Heart right ventricle (tissue), 16 donors: ENCODE measurements around the gene PCSK6. TPM values are rescaled to one million over a fixed set of nuclear protein-coding genes. Genes with fewer than 3 reads are reported as not detected.
A peak's percentile ranks its signal among the peaks of the same experiment; 100 is the strongest.

ENCODE experiments used
- ATAC-seq, 8 donors: fragments of 200-7000 bp; cut with Tn5 transposase; one replicate each; pipeline ENCODE4 v1.9.1; 2020; ENCODE audit warnings: mild to moderate bottlenecking in 8 of 8, moderate library complexity in 8 of 8, moderate number of reproducible peaks in 1 of 8
- DNase-seq, 2 donors: peaks; one replicate each; pipeline ENCODE4 v3.0.0-alpha.2; 2020
- H3K27ac ChIP-seq, 10 donors: fragments of 200-600 bp; sonication (generic) in 2 of 10; one replicate each; pipeline versions ENCODE4 v1.5.0 to v1.8.0; 2020 to 2022; ENCODE audit warnings: mild to moderate bottlenecking in 3 of 10
- H3K27me3 ChIP-seq, 7 donors: fragments of 200-600 bp; one replicate each; pipeline ENCODE4 v1.8.0; 2021 to 2022; ENCODE audit warnings: mild to moderate bottlenecking in 2 of 7
- H3K36me3 ChIP-seq, 9 donors: fragments of 200-600 bp; sonication (generic) in 1 of 9; one replicate each; pipeline versions ENCODE4 v1.5.0 to v1.8.0; 2020 to 2022; ENCODE audit warnings: mild to moderate bottlenecking in 2 of 9
- H3K4me1 ChIP-seq, 9 donors: fragments of 200-600 bp; sonication (generic) in 1 of 9; one replicate each; pipeline versions ENCODE4 v1.5.0 to v1.8.0; 2020 to 2022; ENCODE audit warnings: mild to moderate bottlenecking in 4 of 9
- H3K4me3 ChIP-seq, 10 donors: fragments of 200-600 bp; sonication (generic) in 2 of 10; one replicate each; pipeline versions ENCODE4 v1.5.0 to v1.8.0; 2020 to 2022; ENCODE audit warnings: mild to moderate bottlenecking in 7 of 10, moderate library complexity in 2 of 10
- H3K9me3 ChIP-seq, 11 donors: fragments of 200-600 bp in 10 of 11; sonication (generic) in 2 of 11; one replicate each; pipeline versions ENCODE4 v1.5.0 to v1.8.0; 2013 to 2022; ENCODE audit warnings: mild to moderate bottlenecking in 2 of 11, control low read depth in 1 of 11, moderate library complexity in 1 of 11
- CTCF ChIP-seq, 9 donors: fragments of 200-600 bp; sonication (generic) in 2 of 9; IDR thresholded peaks; one replicate each; pipeline versions ENCODE4 v1.5.0 to v1.8.0; 2021 to 2022; ENCODE audit warnings: antibody characterized with exemption in 9 of 9, mild to moderate bottlenecking in 5 of 9, moderate library complexity in 1 of 9
- WGBS, 2 donors: extraction: QIAGEN DNeasy Blood & Tissue Kit; methylation state at CpG; one replicate each; pipeline ENCODE4 v1.1.7; 2013; ENCODE audit warnings: inconsistent platforms in 1 of 2; 5-methylcytosine and 5-hydroxymethylcytosine counted together
- intact Hi-C, 10 donors: fragments of 100-400 bp; cut with DNase I; formaldehyde crosslinking; loops; one replicate each; pipeline versions ENCODE4 v1.11.1 to v1.14.2; 2022
- polyA plus RNA-seq, 2 donors: library from polyadenylated mRNA; stranded (reverse); fragments of 200-250 nt; gene quantifications; one replicate each; pipeline ENCODE4 v1.2.3, GENCODE V29; 2013
- total RNA-seq, 10 donors: library from RNA; stranded (reverse); fragmentation: NEBNext Ultra II Directional in 3 of 10; extraction: Animal tissue kit (Norgen Biotek cat#: 25700) in 3 of 10; gene quantifications; one replicate each; pipeline versions ENCODE4 v1.2.1 to v1.2.4, GENCODE V29; 2021 to 2023
- donor health status: Arrhythmogenic right ventricular cardiomyopathy.
- donor health status: ischemic (EF 13 %, LVEDD 7.1; RV severe dilation, severe dysfunction).
- donor health status: healthy with polysubstance abuse.
- donor health status: DM: no; HTN: yes; CAD: no.
- donor health status: DM: no; HTN: no; CAD: no.
- donor health status: ischemic (EF 25% LVEDD 6.9; RV normal size, moderate dysfunction).
- donor health status: ischemic (EF 25% LVEDD 5.7; RV mildly dilated, moderate dysfunction).
- donor health status: healthy.
- donor health status: DM: yes; HTN: yes; CAD: no.
- donor health status: Ischemic cardiomyopathy.
- donor health status: ischemic (EF 35%, LVEDD 5.7; RV mildly dilated, moderate dysfunction).
- donor health status: nonischemic (EF 11% LVEDD 7.7; RV severe dilation, severe dysfunction).
- donor health status: DM: yes; HTN: yes; CAD: no.
- donor health status: PGD.
- donor health status: ischemic (EF 29% LVEDD 5.4; RV normal size, mild dysfunction).
- donor health status: nonischemic (EF 23%, LVEDD 6.1; RV moderate dilation, normal function).

Gene PCSK6
- total and polyA plus RNA-seq, 12 donors: 4.6 to 34.0 (median 21.7) TPM

- ATAC-seq (no peak), DNase-seq (no peak)
- intact Hi-C loops: loop anchor here in 8 of 10 donors (5.0 to 10.0 kb wide), 6 partner anchors 189 to 339 kb away; no protein-coding TSS in a partner anchor
- WGBS, 2 donors: 70 to 71% methylated on average over 4 of the region's 4 CpGs
- Histone ChIP-seq H3K27ac (no peak overlapping the region), H3K4me3 (no peak overlapping the region), H3K4me1 (peaks cover 0 to 6% (median 0%) of the 10 kb centered on the region in 9 donors), H3K36me3 (peaks cover 0 to 10% (median 0%) of the 10 kb centered on the region in 9 donors), H3K9me3 (no peaks in the 10 kb centered on the region), H3K27me3 (no peaks in the 10 kb centered on the region)
- no peak for TF ChIP-seq CTCF (IDR thresholded peaks at IDR 0.05)
Measured at GRCh38 chr15:101303408-101303807, 186.1 kb downstream of the PCSK6 start.

GRCh38 chr15:101296418-101297405 lies 192.8 kb downstream of the PCSK6 start:
- H3K36me3 ChIP-seq: peaks cover 0 to 11% (median 0%) of the 10 kb centered on the region in 9 donors
- ATAC-seq: no peak
- peaks cover 0 to 41% (median 33%) of the 10 kb centered on the region in 9 donors for H3K4me1 ChIP-seq
- no peaks in the 10 kb centered on the region for H3K9me3 ChIP-seq
- no peak overlapping the region for H3K27ac ChIP-seq
- TF ChIP-seq CTCF (IDR thresholded peaks at IDR 0.05): no peak
- no peaks in the 10 kb centered on the region for H3K27me3 ChIP-seq
- WGBS, 2 donors: 90 to 92% methylated on average over 9 of the region's 9 CpGs
- intact Hi-C loops: loop anchor here in 6 of 10 donors (5.0 to 10.0 kb wide), 5 partner anchors 68 to 356 kb away; partner anchors contain the start of gene TM2D3 (in 2 of the 6)
- no peak for DNase-seq
- H3K4me3 ChIP-seq: peak overlapping the region in 2 of 10 donors; percentile 84 to 95

GRCh38 chr15:101295607-101296161 lies 193.8 kb downstream of the PCSK6 start:
- Histone ChIP-seq H3K4me1 (peaks cover 0 to 43% (median 34%) of the 10 kb centered on the region in 9 donors), H3K9me3 (no peaks in the 10 kb centered on the region), H3K27me3 (no peaks in the 10 kb centered on the region), H3K36me3 (peaks cover 0 to 21% (median 4%) of the 10 kb centered on the region in 9 donors), H3K4me3 (peak overlapping the region; percentile 58 to 99 (median 91)), H3K27ac (peak overlapping the region; percentile 90 to 99 (median 96))
- DNase-seq (no peak), ATAC-seq (peak in 2 of 8 donors; percentile 60 to 75)
- WGBS, 2 donors: 0 to 1% methylated on average over 20 of the region's 20 CpGs
- TF ChIP-seq CTCF (IDR thresholded peaks at IDR 0.05): no peak
- intact Hi-C loops: loop anchor here in 6 of 10 donors (5.0 to 10.0 kb wide), 5 partner anchors 69 to 357 kb away; partner anchors contain the start of gene TM2D3 (in 2 of the 6)
